B cell (primary cell): ENCODE results near the gene HHEX.

Experiments
- CTCF ChIP-seq: fragments of 200-600 bp; IDR thresholded peaks from one replicate; pipeline ENCODE4 v1.8.0; 2022; ENCODE audit warnings: antibody characterized with exemption, mild to moderate bottlenecking
- EZH2 ChIP-seq: IDR thresholded peaks from 2 replicates; pipeline ENCODE4 v1.6.1; 2012; ENCODE audit warnings: borderline replicate concordance, low read depth, mild to moderate bottlenecking, moderate library complexity, low read length; ENCODE audit not compliant: insufficient read depth, poor library complexity, severe bottlenecking

- TF ChIP-seq CTCF (no peak), EZH2 (no peak)
Measured at GRCh38 chr10:92722349-92722748, 32.6 kb downstream of the HHEX start.
